ENCODE data around the gene SMG6.

DNA sequence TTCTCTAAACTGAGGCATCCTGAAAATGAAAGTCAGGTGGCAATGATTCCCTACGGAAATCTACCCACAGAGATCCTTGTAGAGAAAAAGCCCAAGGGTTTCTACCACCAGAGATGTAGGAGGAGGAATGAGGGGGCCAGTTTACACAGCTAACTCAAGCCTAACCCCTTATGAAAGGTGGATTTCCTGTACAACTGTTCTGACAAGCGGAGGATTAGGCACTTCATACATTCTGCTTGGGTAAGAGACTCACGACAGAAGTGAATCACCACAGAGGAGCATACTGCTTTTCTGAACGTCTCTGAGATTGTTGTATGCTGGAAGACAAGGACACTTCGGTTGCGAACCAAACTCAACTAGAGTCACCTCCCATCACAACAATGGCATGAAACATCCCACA is 72.7 kb downstream of the SMG6 start:
- TF ChIP-seq GATA3 (IDR thresholded peaks at IDR 0.05; ENCODE audit: low read depth, low read length) (no peak), GATA2 (IDR thresholded peaks at IDR 0.05; ENCODE audit: low read depth, low read length) (no peak)

Data from SH-SY5Y (cell line).